Uterus (tissue), 2 donors: ENCODE measurements around the gene MMP17.

Experiments used
- CTCF ChIP-seq, 4 experiments: fragments of 200-600 bp in 2 of 4; fragments of 450-650 bp in 2 of 4; sonication (generic) in 2 of 4; IDR thresholded peaks; one replicate each; pipeline ENCODE4 v1.5.1; 2016 to 2019; ENCODE audit warnings: antibody characterized with exemption in 4 of 4, mild to moderate bottlenecking in 2 of 4, moderate library complexity in 1 of 4
- POLR2A ChIP-seq, 2 donors: fragments of 450-650 bp; IDR thresholded peaks; one replicate each; pipeline ENCODE4 v1.6.1; 2016; ENCODE audit warnings: antibody characterized with exemption in 2 of 2, mild to moderate bottlenecking in 1 of 2, moderate library complexity in 1 of 2

DNA sequence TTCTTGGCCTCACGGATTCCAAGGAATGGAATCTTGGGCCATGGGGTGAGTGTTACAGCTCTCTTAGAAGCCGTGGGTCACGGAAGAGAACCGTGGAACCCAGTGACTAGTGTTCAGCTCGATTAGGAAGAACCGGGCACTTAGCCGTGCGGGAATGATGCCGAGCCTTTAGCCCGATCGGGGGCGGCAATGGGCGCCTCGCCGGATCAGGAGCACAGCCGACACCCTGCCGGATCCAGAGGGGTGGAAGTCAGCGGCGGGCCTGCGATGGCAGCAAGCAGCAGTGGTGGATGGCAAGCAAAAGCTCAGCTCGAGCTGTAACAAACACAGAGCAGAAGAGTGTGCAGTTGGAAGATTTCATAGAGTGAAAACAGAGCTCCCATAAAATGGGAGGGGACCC, 45.1 kb downstream of the MMP17 start:
- TF ChIP-seq CTCF (IDR thresholded peaks at IDR 0.05) (no peak), POLR2A (IDR thresholded peaks at IDR 0.05) (no peak)
